NCI-H2196 (cell line): ENCODE results near the gene ADCY9.
"Not testable (repeated sequence)": the region's sequence is repeated elsewhere in the genome, so short reads cannot be mapped to it uniquely, and the experiment has no call there.

Source experiments
- DNase-seq: peaks from one replicate; lab custom pipeline; 2025; ENCODE audit not compliant: unreplicated experiment; lab: John Stamatoyannopoulos, UW

The ADCY9 gene

DNA sequence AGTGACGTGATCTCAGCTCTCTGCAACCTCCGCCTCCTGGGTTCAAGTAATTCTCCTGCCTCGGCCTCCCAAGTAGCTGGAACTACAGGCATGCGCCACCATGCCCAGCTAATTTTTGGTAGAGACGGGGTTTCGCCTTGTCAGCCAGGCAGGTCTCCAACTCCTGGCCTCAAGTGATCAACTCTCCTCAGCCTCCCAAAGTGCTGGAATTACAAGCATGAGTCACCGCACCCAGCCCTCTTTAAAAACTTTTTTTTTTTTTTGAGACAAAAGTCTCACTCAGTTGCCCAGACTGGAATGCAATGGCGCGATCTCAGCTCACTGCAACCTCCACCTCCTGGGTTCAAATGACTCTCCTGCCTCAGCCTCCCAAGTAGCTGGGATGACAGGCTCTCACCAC is 43.1 kb downstream of the ADCY9 start:
- not testable (repeated sequence) for DNase-seq

DNA sequence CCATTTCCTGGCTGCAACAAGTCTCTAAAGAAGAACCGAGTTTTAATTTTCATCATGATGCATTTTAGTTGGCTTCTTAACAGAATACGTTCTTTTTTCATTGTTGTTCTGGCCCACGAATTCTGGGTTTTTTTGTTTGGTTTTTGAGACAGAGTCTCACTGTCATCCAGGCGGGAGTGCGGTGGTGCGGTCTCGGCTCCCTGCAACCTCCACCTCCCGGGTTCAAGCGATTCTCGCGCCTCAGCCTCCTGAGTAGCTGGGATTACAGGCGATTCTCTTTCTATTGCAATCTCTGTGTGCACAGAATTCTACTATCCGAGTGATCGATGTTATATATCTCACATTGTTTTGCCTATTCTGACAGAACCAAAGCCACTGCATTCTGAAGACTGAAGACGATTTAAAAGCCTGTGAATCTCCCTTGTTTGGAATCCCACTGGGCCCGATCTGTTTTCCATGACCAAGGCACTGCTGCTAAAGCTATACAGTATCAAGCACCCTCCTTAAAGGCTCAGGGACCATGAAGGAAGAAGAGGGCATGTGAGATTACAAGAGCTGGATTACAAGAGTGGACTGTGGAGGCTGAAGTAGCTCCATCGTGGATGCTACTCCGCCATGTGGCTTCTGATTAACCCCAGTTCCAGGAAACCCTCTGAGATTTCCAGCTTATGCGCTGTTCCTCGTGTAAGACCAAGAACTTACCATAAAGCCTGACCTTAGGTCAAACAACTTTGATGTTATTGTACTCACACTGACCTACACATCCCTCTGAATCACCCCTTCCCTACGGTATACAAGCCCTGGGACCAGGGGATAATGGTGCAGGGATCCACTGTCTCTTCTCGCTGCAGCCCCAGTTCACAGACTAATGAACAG is 44.3 kb downstream of the ADCY9 start:
- DNase-seq = no peak

DNA sequence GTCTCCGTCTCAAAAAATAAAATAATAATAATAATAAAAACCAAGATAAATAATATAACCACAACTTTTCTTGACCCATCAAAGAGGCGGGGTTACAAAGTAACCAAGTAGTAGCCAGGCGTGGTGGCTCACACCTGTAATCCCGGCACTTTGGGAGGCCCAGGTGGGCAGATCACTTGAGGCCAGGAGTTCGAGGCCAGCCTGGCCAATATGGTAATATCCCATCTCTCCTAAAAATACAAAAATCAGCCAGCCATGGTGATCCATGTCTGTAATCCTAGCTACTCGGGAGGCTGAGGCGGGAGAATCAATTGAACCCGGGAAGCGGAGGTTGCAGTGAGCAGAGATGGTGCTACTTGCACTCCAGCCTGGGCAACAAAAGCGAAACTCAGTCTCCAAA is 45.3 kb downstream of the ADCY9 start:
- DNase-seq = no peak

DNA sequence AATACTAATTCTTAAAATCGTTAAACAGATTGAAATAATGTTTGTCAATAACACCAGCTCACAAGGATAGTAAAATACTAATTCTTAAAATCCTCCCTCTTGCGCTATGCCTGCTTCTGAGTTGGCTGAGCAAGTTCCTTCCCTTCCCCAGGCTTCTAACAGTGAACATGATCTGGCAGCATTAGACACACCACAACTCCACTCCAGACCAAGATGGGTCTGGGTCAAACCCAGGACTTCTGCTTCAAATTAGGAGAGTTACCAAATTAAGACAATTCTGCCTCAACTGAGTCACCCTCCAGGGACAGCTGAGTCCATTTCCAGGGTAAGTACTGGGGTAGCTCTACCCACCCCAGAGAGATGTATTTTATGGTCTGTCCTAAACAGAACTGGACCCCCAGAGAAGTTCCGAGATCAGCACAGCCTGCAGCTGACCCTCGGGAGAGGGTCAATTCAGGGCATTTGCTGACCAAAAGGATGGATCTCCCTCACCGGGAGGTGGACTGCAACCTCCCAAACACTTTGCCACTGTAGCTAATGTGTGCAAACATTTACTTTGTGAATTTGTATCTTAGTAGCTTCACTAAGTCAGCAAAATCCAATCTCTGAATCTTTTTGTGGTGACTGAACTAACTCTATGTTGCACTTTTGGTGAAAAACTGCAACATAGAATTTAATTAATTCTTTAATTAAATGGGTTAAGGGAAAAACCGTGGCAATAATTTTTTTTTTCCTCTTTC is 48.8 kb downstream of the ADCY9 start:
- no peak for DNase-seq

DNA sequence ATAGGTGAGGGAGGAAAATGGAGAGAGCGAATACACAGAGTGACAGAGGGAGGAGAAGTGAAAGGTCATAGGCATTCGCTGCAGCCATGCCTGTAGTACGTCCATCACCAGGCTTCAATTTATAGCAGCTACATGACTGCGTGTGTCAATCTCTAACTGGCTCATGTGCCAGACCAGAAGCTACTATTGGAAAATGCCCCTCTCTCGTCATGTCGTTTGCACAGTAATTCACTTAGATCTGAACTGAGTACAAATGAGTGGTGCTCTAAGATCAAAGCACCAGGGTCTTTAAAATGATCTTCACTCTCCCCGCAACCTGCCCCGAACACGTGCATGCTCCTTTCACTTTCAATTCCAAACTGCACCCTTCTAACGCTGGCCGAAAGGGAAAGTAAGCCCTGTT is 51.3 kb downstream of the ADCY9 start:
- peak; percentile 40 for DNase-seq

DNA sequence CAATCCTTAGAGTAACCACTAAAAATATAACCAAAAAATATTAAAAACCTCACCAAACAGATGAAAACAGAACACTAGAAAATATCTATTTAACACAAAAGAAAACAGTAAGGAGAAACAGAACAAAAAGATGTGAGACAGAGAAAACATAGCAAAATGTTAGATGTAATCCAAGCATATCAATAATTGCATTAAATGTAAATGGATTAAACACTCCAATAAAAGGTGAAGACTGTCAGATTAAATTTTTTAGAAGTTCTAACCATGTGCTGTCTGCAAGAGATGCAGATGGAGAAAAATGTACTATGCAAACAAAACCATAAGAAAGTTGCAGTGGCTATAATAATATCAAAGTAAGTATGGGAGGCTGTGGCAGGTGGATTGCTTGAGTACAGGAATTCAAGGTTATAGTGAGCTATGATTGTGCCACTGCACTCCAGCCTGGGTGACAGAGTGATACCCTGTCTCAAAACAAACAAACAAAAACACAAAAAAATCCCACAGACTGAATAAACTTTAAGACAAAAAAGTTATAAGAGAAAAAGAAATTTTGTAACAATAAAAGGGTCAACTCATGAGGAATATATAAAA is 53.9 kb downstream of the ADCY9 start:
- DNase-seq = no peak

DNA sequence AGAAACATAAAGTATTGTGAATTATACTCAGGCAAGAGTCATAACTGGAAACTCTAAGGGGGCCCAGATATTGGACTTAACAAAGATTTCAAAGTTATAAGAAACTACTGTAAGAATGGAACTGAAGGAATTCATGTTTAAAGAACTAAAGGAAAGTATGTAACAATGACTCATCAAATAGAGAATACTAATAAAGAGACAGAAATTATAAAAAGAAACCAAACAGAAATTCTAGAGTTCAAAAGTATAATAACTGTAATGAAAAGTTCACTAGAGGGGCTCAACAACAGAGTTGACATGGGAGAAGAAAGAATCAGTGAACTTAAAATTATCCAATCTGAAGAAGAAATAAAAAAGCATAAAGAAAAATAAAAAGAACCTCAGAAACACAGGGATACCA is 55.4 kb downstream of the ADCY9 start:
- no peak for DNase-seq

DNA sequence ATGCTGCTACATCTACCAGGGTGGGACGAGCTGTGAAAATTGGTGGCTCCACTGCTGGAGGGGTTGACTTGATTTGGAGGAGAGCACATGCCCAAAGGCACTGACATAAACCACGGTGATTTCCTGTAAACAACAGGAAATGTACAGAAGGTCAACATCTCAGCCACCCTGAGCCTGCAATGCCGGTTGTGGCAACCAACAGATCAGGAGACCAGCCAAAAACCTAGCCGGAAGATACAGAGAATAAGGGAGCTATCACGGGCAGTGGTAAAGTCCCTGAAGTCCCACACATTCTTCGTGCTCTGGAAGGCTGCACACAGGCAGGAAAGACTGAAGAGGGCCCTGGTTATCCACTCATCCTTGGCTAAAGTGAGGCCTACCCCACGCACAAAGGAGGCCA is 56.2 kb downstream of the ADCY9 start:
- DNase-seq = no peak

DNA sequence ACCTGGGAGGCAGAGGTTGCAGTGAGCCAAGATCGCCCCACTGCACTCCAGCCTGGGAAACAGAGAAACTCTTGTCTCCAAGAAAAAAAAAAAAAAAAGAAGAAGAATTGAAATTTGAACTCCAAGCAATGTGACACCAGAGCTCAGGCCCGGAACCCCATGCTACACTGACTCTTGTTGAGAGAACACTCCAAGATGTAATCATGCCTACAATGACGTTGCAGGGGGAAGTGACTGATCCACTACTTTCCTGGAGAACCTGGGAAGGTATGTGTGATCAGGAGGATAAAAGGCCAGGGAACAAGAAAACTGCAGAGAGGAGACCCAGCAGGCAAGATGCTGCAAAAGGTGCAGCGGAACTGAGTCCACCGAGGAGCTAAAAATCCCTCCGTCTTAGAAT is 57.9 kb downstream of the ADCY9 start:
- DNase-seq = no peak

DNA sequence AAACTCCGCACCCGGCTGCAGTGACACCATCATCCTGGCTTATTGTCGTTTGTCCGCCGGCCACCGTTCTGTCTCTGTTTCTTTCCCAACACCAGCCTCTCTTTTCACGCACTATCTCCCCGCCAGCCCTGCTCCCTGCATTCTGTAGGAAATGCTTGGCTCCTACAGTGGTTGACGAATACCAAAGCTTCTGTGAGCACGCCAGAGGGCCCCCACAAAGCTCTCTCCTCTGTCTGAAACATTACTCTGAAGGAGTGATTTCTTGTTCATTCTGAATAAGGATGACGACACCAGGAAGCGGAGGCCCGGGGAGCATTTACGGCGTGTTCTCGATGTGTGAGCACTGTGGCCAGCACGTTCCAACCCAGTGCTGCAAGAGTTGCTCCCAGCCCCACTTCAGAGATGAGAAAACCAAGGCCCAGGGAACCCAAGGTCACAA is 58.8 kb downstream of the ADCY9 start:
- DNase-seq = no peak

DNA sequence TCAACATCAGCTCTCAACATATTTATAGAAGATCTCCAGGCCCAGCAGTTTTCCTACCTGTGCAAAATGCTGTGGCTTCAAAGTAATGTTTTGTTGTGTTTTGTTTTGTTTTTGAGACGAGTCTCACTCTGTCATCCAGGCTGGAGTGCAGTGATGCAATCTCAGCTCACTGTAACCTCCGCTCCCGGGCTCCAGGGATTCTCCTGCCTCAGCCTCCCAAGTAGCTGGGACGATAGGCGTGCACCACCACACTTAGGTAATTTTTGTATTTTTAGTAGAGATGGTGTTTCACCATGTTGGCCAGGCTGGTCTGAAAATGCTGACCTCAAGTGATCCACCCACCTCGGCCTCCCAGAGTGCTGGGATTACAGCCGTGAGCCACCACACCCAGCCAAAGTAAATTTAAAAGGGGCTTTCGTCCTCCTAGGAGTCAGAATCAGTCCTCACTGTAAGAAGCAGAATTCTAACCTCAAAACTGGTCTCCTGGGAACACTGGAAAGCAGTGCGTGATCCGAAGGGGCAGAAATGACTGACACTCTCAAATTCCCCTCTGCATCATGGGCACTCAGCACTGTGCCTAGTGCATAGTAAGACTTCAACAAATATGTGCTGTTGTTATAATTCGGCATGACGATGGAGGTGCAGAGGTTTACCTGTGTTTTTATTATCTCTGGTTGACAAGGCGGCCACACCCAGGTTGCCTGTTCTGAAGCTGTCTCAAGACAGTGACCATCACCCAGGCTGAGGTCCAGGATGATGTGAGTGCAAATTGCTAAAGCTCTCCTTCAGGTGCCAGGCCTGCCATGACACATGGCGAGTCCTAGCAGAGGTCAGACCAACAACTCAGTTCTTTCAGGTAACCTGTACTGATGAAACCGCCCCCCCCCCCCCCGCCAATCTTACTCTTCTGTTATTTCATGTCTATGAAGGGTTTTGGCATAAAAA is 59.8 kb downstream of the ADCY9 start:
- DNase-seq = no peak

DNA sequence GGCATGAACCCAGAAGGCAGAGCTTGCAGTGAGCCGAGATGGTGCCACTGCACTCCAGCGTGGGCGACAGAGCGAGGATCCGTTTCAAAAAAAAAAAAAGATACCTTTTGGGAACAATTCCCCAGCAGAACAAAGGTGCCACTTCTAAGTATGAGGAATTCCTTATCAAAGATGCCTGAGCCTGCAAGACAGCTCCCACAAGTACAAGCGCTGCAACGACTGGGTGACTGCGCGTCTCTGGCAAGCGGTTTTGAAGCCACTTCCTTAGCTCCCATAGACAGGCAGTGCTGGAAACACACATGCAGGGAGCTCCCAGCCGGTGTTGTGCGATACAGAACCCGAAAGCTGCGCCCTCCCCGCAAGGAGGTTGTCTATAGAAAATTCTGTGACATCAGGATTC is 60.5 kb downstream of the ADCY9 start:
- no peak for DNase-seq

DNA sequence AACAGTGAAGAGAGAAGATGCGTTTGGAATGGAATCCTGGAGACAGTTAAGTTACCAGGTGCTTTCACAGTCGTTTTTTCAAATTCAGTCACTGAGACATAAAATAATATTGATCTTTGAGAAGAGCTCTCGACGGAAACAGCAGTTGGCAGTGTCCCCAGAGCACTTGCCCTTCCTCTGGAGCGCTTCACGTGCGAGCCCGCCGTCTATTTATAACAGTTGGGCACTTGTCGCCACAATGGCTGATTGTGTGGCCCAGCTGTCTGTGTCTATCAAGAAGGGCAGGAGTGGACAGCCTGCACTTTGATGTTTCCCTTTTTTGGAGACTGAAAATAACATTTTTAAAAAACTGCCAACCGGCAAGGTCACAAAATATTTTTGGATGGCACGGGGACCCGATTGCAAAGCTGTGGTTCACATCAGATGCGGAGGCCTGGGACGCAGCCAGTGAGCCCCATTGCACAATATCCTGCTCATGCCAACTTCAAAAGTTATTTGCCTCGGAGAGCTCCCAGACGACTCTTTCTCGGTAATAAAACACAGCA is 62.9 kb downstream of the ADCY9 start:
- DNase-seq = peak; percentile 93

DNA sequence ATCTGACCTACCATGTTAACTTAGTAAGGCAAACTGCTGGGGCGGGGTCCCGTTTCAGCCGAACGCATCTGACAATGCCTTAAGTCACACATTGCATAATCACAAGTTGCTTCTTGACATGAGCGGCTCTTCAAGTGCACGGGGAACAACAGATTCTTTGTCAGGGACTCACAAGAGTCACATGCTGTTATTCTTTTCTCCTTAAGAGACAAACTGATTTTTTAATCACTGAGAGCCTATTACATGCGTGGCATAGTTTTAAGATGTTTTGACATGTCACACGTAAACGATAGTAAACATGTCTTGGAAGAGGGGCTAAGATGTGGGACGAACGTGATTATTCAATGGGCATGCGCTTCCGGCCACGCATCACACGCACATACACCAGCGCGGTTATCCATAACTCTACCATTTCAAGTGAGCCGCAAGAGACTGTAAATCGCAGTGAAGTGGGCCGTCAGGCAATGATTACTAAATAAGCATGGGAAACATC is 63.4 kb downstream of the ADCY9 start:
- peak; percentile 66 for DNase-seq

DNA sequence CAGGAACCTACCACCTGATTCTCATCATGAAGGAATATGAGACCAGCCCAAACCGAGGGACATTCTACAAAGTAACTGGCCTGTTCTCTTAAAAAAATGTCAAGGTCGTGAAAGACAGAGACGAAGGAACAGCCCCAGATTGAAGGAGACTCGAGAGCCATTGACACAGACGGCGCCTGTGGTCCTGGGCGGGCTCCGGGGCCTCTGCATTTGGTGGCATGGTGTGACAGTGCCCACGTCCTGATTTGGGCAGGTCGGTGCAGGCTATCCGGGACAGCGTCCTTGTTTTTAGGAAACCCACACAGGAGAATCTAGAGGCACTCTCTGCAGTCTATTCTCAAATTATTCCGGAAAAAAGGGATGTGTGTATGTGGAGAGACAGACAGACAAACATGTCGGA is 64.1 kb downstream of the ADCY9 start:
- DNase-seq = no peak

DNA sequence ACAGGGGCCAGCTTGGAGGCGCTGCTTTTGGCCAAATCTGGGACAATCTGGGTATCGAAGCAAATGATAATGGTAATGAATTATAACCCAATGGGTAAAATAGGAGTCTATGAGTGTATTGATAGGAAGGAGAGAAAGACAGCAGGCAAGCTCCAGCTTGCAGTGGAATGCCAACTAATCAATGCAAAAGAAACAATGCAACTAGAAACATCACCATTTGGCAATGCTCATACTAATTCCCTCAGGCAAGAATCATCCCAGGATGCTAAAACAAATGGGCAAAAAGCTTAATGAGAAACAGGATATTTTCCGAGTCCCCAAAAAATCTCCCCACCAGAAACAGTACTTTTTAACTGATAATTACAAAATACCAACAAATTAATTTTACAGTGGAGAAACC is 64.7 kb downstream of the ADCY9 start:
- no peak for DNase-seq

DNA sequence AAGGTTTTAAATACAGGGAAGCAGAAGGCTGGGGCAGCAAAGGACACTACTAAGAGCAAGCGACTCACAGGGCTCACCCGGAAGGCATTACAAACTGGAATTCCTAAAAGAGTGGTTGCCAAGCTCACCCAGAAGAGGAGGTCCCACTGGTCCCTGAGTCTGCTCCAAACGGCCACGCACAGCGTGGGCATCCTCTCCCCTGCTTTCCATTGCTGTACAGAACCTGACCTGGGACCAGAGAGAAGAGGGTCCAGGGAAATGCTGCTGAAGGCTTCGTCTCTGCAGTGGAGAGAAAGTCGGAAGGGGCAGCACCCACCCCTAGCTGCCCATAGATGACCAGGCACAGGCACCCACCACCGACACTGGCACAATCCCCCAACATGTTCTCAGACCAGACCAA is 67.2 kb downstream of the ADCY9 start:
- DNase-seq = no peak

DNA sequence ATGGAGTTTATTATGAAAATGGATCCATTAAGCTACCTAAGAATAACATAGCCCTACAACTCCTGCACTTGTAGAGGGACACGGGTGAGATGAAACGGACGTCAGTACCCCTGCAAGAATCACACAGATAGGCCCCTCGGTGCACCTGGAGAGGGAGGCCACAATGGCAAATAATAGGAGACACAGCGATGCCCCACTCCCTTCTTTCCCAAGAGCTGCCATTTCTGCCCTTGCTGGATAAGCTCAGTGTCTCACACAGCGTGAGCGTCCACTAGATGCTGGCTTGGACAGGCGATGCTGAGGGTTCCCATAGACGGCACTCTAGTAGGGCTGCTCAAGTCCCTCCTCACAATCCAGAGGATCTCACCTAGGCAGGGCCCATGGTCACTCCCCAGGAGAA is 67.8 kb downstream of the ADCY9 start:
- DNase-seq = no peak

DNA sequence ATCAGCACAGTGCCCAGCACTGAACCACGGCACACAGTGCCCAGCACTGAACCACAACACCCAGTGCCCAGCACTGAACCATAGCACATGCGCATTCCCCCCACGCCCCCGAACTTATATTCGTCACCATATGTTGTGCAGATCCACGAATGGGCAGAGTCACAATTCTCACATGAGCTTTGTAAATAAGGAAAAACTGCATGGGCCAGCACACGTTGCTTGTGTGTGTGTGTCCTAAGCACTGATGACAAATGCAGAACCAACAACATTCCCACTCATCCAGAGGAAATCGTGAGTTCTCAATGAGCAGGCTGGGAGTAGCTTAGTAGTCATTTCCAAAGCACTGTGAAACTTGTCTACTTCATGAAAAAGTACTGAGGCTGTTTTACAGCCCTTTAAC is 70.0 kb downstream of the ADCY9 start:
- no peak for DNase-seq

DNA sequence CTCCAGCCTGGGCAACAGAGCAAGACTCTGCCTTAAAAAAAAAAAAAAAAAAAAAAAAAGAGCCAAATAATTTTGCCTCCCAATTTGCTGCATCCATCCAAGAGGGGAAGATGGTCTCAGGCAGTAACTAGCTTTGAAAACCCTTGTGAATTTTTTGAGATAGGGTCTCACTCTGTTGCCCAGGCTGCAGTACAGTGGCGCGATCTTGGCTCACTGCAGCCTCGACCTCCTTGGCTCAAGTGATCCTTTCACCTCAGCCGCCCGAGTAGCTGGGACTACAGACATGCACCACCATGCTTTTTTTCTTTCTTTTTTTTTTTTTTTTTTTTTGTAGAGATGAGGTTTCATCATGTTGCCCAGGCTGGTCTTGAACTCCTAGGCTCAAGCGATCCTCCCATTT is 70.7 kb downstream of the ADCY9 start:
- DNase-seq = not testable (repeated sequence)
